ENCODE results near the gene IQCK. TPM values are rescaled to one million over a fixed set of nuclear protein-coding genes. Genes with fewer than 3 reads are reported as not detected.

The IQCK gene
- total and polyA plus RNA-seq, 3 donors from 2014 or later: 77.8 to 102 (median 91.3) TPM

GRCh38 chr16:19706846-19707245 is 11.2 kb upstream of the IQCK start:
- Histone ChIP-seq H3K27me3 (no peaks in the 10 kb centered on the region), H3K36me3 (ENCODE audit: low read depth, missing control alignments) (no peaks in the 10 kb centered on the region), H3K9me3 (no peaks in the 10 kb centered on the region), H3K4me1 (peaks cover 26% of the 10 kb centered on the region), H3K4me3 (no peak overlapping the region), H3K27ac (no peak overlapping the region)
- intact Hi-C loops (cut with DNase I; ENCODE audit: low total_unique reads): no loop called here
- WGBS, 2 donors: 93 to 95% methylated on average over 15 of the region's 15 CpGs
- TF ChIP-seq, protein P1, sequence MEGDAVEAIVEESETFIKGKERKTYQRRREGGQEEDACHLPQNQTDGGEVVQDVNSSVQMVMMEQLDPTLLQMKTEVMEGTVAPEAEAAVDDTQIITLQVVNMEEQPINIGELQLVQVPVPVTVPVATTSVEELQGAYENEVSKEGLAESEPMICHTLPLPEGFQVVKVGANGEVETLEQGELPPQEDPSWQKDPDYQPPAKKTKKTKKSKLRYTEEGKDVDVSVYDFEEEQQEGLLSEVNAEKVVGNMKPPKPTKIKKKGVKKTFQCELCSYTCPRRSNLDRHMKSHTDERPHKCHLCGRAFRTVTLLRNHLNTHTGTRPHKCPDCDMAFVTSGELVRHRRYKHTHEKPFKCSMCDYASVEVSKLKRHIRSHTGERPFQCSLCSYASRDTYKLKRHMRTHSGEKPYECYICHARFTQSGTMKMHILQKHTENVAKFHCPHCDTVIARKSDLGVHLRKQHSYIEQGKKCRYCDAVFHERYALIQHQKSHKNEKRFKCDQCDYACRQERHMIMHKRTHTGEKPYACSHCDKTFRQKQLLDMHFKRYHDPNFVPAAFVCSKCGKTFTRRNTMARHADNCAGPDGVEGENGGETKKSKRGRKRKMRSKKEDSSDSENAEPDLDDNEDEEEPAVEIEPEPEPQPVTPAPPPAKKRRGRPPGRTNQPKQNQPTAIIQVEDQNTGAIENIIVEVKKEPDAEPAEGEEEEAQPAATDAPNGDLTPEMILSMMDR (IDR thresholded peaks at IDR 0.05): no peak
- TF ChIP-seq POLR2A (IDR thresholded peaks at IDR 0.05): no peak
- no peak for DNase-seq

DNA sequence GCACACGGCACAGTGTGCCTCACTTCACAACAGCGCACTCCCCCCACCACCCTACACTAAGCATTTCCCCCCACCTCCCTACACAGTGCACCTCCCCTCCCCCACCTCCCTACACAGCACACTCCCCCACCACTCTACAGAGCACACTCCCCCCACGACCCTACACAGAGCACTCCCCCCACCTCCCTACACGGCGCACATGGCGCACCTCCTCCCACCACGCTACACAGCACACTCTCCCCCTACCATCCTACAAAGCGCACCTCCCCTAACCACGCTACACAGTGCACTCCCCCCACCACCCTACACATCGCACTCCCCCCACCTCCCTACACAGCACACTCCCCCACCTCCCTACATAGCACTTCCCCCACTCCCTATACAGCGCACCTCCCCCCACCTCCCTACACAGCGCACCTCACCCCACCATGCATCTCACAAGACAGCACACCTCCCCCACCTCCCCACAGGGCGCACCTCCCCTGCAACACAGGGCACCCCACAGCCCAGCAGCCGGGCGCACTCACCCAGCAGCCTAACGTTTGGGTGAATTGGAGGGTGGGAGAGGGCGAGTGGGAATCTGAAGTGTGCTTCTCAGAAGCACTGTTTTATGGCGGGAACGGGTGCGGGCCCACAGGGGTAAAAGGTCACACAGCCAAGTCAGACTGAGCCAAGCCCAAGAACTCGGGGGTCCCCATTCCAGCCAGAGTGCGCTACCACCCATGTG is 10.3 kb upstream of the IQCK start:
- no peak for DNase-seq
- Histone ChIP-seq H3K4me1 (peaks cover 26% of the 10 kb centered on the region), H3K4me3 (no peak overlapping the region), H3K36me3 (ENCODE audit: low read depth, missing control alignments) (no peaks in the 10 kb centered on the region), H3K27me3 (no peaks in the 10 kb centered on the region), H3K9me3 (no peaks in the 10 kb centered on the region), H3K27ac (no peak overlapping the region)
- TF ChIP-seq, protein P1 (IDR thresholded peaks at IDR 0.05): no peak
- no peak for TF ChIP-seq POLR2A (IDR thresholded peaks at IDR 0.05)
- intact Hi-C loops (cut with DNase I; ENCODE audit: low total_unique reads): no loop called here
- 78 to 79% methylated on average over 14 to 21 of the region's 22 CpGs for WGBS, 2 donors

- WGBS, 2 donors: 80% methylated on average over 13 to 18 of the region's 18 CpGs
- peaks cover 19% of the 10 kb centered on the region for H3K4me1 ChIP-seq
- H3K4me3 ChIP-seq: no peak overlapping the region
- intact Hi-C loops (cut with DNase I; ENCODE audit: low total_unique reads): no loop called here
- H3K27ac ChIP-seq: peak overlapping the region in 1 of 2 donors; percentile 24
- H3K27me3 ChIP-seq: no peaks in the 10 kb centered on the region
- DNase-seq: no peak
- no peaks in the 10 kb centered on the region for H3K36me3 ChIP-seq (ENCODE audit: low read depth, missing control alignments)
- TF ChIP-seq, protein P1 (IDR thresholded peaks at IDR 0.05): no peak
- TF ChIP-seq POLR2A (IDR thresholded peaks at IDR 0.05): no peak
- H3K9me3 ChIP-seq: no peaks in the 10 kb centered on the region
Measured at GRCh38 chr16:19708296-19709205, 9.5 kb upstream of the IQCK start.

- TF ChIP-seq, protein P1 (IDR thresholded peaks at IDR 0.05): no peak
- TF ChIP-seq POLR2A (IDR thresholded peaks at IDR 0.05): no peak
- H3K4me1 ChIP-seq: peaks cover 10% of the 10 kb centered on the region
- intact Hi-C loops (cut with DNase I; ENCODE audit: low total_unique reads): no loop called here
- no peak for DNase-seq
- no peaks in the 10 kb centered on the region for H3K9me3 ChIP-seq
- H3K27me3 ChIP-seq: no peaks in the 10 kb centered on the region
- H3K36me3 ChIP-seq (ENCODE audit: low read depth, missing control alignments): no peaks in the 10 kb centered on the region
- WGBS, 2 donors: 95% methylated on average over 22 of the region's 22 CpGs
- H3K27ac ChIP-seq: peak overlapping the region in 1 of 2 donors; percentile 24
- no peak overlapping the region for H3K4me3 ChIP-seq
Measured at GRCh38 chr16:19709381-19710136, 8.5 kb upstream of the IQCK start.

Measured in testis (tissue), 3 donors.